Measurements from ENCODE around the gene DQX1.

- TF ChIP-seq CTCF (IDR thresholded peaks at IDR 0.05) (no peak), TEAD4 (CRISPR knock-in tag; IDR thresholded peaks at IDR 0.05) (no peak), NR2C2 (CRISPR knock-in tag; IDR thresholded peaks at IDR 0.05) (no peak), ATF3 (CRISPR knock-in tag; conservative IDR thresholded peaks at IDR 0.05) (no peak), SP1 (CRISPR knock-in tag; conservative IDR thresholded peaks at IDR 0.05) (no peak), ZNF671 (CRISPR knock-in tag; IDR thresholded peaks at IDR 0.05) (no peak), ZNF121 (CRISPR knock-in tag; IDR thresholded peaks at IDR 0.05) (no peak), USF2 (CRISPR knock-in tag; IDR thresholded peaks at IDR 0.05) (no peak)
Measured at GRCh38 chr2:74507926-74508520, 18.0 kb downstream of the DQX1 start.

All from WTC11 (cell line).